ENCODE results near the gene ZGPAT. TPM values are rescaled to one million over a fixed set of nuclear protein-coding genes. Genes with fewer than 3 reads are reported as not detected.
A peak's percentile ranks its signal among the peaks of the same experiment; 100 is the strongest.

The ZGPAT gene
- total and polyA plus RNA-seq, 2 of the 13 experiments (the other 11 are each of a cell fraction or from before 2014, with no cell fraction given): 23.0 to 41.9 TPM

DNA sequence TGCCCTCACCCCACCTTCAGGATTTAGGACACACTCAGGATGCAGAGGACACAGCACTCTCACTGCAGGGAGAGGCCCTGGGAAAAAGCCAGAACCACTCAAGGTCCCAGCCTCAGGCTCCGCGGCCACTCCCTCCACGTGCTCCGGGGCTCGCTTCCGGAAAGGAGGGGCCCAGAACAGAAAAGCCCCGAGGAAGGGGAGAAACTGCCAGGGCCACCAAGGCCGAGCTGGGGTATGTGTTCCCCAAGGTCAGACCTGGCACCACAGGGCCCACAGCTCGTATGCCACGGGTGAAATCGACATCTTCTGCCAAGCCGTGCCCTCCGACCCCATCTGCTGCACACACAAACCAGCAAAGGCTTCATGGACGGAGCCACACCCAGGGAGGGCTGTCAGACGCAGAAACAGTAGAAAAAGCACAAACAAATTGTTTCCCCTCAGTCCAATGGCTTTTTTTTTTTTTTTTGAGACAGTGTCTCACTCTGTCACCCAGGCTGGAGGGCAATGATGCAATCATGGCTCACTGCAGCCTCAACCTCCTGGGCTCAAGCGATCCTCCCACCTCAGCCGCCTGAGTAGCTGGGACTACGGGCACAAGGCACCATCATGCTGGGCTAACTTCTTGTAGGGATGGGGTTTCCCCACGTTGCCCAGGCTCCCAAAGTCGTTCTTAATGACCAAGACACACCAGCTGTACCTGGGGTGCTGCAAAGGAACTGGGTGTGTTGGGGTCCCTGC lies 65.1 kb downstream of the ZGPAT start (continued):
- TF ChIP-seq, protein P1, sequence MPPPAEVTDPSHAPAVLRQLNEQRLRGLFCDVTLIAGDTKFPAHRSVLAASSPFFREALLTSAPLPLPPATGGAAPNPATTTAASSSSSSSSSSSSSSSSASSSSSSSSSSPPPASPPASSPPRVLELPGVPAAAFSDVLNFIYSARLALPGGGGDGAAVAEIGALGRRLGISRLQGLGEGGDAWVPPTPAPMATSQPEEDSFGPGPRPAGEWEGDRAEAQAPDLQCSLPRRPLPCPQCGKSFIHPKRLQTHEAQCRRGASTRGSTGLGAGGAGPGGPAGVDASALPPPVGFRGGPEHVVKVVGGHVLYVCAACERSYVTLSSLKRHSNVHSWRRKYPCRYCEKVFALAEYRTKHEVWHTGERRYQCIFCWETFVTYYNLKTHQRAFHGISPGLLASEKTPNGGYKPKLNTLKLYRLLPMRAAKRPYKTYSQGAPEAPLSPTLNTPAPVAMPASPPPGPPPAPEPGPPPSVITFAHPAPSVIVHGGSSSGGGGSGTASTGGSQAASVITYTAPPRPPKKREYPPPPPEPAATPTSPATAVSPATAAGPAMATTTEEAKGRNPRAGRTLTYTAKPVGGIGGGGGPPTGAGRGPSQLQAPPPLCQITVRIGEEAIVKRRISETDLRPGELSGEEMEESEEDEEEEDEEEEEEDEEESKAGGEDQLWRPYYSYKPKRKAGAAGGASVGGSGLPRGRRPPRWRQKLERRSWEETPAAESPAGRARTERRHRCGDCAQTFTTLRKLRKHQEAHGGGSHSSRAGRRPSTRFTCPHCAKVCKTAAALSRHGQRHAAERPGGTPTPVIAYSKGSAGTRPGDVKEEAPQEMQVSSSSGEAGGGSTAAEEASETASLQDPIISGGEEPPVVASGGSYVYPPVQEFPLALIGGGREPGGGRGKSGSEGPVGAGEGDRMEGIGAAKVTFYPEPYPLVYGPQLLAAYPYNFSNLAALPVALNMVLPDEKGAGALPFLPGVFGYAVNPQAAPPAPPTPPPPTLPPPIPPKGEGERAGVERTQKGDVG (CRISPR knock-in tag; IDR thresholded peaks at IDR 0.05; ENCODE audit: borderline replicate concordance): peak; percentile 35; the same call in 1 of the 2 replicates
- TF ChIP-seq, protein P2, sequence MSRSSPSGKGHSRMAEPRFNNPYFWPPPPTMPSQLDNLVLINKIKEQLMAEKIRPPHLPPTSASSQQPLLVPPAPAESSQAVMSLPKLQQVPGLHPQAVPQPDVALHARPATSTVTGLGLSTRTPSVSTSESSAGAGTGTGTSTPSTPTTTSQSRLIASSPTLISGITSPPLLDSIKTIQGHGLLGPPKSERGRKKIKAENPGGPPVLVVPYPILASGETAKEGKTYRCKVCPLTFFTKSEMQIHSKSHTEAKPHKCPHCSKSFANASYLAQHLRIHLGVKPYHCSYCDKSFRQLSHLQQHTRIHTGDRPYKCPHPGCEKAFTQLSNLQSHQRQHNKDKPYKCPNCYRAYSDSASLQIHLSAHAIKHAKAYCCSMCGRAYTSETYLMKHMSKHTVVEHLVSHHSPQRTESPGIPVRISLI (CRISPR knock-in tag; IDR thresholded peaks at IDR 0.05; ENCODE audit: borderline replicate concordance): peak; percentile 39; the same call in 1 of the 2 replicates
- TF ChIP-seq ZBTB1 (CRISPR knock-in tag; IDR thresholded peaks at IDR 0.05; ENCODE audit: borderline replicate concordance) (no peak), ZNF468 (CRISPR knock-in tag; IDR thresholded peaks at IDR 0.05) (no peak), ZNF10 (CRISPR knock-in tag; IDR thresholded peaks at IDR 0.05; ENCODE audit: borderline replicate concordance, low read depth) (no peak), ERF (CRISPR knock-in tag; IDR thresholded peaks at IDR 0.05) (no peak), TAF1 (CRISPR knock-in tag; IDR thresholded peaks at IDR 0.05) (no peak), SALL2 (CRISPR knock-in tag; IDR thresholded peaks at IDR 0.05) (0 out of 2 replicates have a peak, but pooled peaks have one; percentile 9), PLRG1 (conservative IDR thresholded peaks at IDR 0.05) (no peak), ZNF891 (CRISPR knock-in tag; IDR thresholded peaks at IDR 0.05) (0 out of 2 replicates have a peak, but pooled peaks have one; percentile 28), MBD4 (IDR thresholded peaks at IDR 0.05; ENCODE audit: borderline replicate concordance, low read length) (no peak), ZNF607 (CRISPR knock-in tag; IDR thresholded peaks at IDR 0.05; ENCODE audit: borderline replicate concordance) (no peak), SIN3B (IDR thresholded peaks at IDR 0.05; ENCODE audit: low read length) (no peak), FOSL2 (CRISPR knock-in tag; IDR thresholded peaks at IDR 0.05) (no peak), SMAD1 (CRISPR knock-in tag; IDR thresholded peaks at IDR 0.05; ENCODE audit: borderline replicate concordance, low read depth) (no peak), ZNF333 (CRISPR knock-in tag; IDR thresholded peaks at IDR 0.05; ENCODE audit: borderline replicate concordance) (no peak)
- TF ChIP-seq, protein P3, sequence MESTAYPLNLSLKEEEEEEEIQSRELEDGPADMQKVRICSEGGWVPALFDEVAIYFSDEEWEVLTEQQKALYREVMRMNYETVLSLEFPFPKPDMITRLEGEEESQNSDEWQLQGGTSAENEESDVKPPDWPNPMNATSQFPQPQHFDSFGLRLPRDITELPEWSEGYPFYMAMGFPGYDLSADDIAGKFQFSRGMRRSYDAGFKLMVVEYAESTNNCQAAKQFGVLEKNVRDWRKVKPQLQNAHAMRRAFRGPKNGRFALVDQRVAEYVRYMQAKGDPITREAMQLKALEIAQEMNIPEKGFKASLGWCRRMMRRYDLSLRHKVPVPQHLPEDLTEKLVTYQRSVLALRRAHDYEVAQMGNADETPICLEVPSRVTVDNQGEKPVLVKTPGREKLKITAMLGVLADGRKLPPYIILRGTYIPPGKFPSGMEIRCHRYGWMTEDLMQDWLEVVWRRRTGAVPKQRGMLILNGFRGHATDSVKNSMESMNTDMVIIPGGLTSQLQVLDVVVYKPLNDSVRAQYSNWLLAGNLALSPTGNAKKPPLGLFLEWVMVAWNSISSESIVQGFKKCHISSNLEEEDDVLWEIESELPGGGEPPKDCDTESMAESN (CRISPR knock-in tag; conservative IDR thresholded peaks at IDR 0.05): no peak
- TF ChIP-seq, protein P4, sequence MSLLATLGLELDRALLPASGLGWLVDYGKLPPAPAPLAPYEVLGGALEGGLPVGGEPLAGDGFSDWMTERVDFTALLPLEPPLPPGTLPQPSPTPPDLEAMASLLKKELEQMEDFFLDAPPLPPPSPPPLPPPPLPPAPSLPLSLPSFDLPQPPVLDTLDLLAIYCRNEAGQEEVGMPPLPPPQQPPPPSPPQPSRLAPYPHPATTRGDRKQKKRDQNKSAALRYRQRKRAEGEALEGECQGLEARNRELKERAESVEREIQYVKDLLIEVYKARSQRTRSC (CRISPR knock-in tag; IDR thresholded peaks at IDR 0.05; ENCODE audit: low read depth): 0 out of 2 replicates have a peak, but pooled peaks have one; percentile 31
- TF ChIP-seq, protein P5, sequence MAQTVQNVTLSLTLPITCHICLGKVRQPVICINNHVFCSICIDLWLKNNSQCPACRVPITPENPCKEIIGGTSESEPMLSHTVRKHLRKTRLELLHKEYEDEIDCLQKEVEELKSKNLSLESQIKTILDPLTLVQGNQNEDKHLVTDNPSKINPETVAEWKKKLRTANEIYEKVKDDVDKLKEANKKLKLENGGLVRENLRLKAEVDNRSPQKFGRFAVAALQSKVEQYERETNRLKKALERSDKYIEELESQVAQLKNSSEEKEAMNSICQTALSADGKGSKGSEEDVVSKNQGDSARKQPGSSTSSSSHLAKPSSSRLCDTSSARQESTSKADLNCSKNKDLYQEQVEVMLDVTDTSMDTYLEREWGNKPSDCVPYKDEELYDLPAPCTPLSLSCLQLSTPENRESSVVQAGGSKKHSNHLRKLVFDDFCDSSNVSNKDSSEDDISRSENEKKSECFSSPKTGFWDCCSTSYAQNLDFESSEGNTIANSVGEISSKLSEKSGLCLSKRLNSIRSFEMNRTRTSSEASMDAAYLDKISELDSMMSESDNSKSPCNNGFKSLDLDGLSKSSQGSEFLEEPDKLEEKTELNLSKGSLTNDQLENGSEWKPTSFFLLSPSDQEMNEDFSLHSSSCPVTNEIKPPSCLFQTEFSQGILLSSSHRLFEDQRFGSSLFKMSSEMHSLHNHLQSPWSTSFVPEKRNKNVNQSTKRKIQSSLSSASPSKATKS (CRISPR knock-in tag; IDR thresholded peaks at IDR 0.05): no peak
